ENCODE data around the gene RPS21.

- TF ChIP-seq CTCF (IDR thresholded peaks at IDR 0.05) (peak in 4 of 6 experiments; percentile 33 to 50 (median 40)), POLR2A (IDR thresholded peaks at IDR 0.05) (no peak)
Measured at GRCh38 chr20:62409931-62410745, 23.2 kb downstream of the RPS21 start.
